ENCODE measurements around the gene TMEM178B. TPM values are rescaled to one million over a fixed set of nuclear protein-coding genes. Genes with fewer than 3 reads are reported as not detected.

The TMEM178B gene
- total RNA-seq, 2 donors from 2014 or later: 0.92 to 0.95 TPM

DNA sequence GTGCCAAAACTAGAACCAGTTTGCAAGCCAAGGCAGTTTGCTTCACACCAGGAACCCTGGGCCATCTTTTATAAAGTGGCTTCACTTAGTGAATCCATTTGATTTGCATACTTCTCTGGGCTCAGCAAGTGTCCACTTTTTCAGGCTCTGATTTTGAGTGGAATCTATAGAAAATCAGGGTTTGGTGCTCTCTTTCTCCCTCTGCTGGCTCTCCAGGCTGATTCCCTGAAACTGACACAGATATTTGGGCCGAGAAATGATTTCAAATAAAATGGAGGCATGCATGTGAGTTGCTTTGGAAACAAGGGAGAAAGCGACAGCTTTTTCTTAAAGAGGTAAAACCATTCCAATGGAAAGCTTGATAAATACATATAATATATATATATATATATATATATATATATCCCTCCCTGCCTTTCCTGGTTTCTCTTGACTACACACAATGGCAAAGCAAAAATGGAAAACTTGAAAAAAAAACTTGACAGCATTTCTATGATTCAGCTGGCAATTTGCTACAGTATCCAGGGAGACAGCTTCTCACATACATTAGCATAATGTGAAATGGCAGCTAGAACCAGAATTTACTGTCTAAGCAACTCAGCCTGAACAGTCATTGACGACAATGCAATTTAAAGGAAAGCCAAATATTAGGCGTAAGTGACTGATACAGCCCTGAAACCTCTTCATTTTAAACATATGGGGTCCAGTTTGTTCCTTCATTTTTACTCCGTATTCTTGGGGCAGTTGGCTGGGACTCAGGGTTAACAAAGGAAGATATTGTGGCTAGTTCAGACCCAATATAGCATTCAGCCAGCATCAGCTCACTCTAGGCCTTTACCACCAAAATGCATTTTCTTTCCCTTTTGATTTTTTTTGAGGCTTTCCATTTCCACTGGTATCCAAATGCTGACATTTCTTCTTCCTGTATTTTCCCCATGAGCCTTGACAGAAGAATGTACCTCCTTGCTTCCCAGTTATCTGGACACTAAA, 188.5 kb downstream of the TMEM178B start:
- Histone ChIP-seq H3K9me3 (peaks cover 12% of the 10 kb centered on the region), H3K4me1 (ENCODE audit: control insufficient read depth in 1 of 2, low read depth in 2 of 2) (no peaks in the 10 kb centered on the region), H3K27me3 (replicated peaks; ENCODE audit: insufficient read depth) (no peaks in the 10 kb centered on the region), H3K27ac (no peak overlapping the region), H3K36me3 (no peaks in the 10 kb centered on the region), H3K4me3 (no peak overlapping the region)
- DNase-seq (ENCODE audit: low spot score): no peak
- ATAC-seq (ENCODE audit: insufficient number of reproducible peaks, low FRiP score, low read depth): no peak
- TF ChIP-seq, protein P1, sequence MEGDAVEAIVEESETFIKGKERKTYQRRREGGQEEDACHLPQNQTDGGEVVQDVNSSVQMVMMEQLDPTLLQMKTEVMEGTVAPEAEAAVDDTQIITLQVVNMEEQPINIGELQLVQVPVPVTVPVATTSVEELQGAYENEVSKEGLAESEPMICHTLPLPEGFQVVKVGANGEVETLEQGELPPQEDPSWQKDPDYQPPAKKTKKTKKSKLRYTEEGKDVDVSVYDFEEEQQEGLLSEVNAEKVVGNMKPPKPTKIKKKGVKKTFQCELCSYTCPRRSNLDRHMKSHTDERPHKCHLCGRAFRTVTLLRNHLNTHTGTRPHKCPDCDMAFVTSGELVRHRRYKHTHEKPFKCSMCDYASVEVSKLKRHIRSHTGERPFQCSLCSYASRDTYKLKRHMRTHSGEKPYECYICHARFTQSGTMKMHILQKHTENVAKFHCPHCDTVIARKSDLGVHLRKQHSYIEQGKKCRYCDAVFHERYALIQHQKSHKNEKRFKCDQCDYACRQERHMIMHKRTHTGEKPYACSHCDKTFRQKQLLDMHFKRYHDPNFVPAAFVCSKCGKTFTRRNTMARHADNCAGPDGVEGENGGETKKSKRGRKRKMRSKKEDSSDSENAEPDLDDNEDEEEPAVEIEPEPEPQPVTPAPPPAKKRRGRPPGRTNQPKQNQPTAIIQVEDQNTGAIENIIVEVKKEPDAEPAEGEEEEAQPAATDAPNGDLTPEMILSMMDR (IDR thresholded peaks at IDR 0.05): no peak

DNA sequence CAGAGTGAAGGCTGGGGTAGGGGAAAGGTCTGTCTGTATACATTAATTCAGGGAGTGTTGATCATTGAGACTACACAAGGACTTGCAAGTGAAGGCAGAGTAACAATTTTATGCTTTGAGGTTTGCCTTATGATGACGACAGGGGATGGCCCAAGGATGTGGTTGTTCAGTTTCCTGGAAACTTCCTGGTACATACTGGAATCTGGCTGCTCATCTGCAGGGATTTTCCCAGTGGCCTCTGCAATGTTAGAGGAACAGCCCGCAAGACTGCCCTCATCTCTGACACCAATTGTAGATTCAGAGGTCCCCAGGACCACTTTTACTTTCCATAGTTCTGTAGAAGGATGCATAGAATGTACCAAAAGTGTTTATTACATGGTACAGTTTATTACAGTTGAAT, 189.6 kb downstream of the TMEM178B start:
- Histone ChIP-seq H3K4me1 (ENCODE audit: control insufficient read depth in 1 of 2, low read depth in 2 of 2) (no peaks in the 10 kb centered on the region), H3K4me3 (no peak overlapping the region), H3K36me3 (no peaks in the 10 kb centered on the region), H3K9me3 (peaks cover 8% of the 10 kb centered on the region), H3K27me3 (replicated peaks; ENCODE audit: insufficient read depth) (no peaks in the 10 kb centered on the region), H3K27ac (no peak overlapping the region)
- ATAC-seq (ENCODE audit: insufficient number of reproducible peaks, low FRiP score, low read depth) (no peak), DNase-seq (ENCODE audit: low spot score) (no peak)
- TF ChIP-seq, protein P1 (IDR thresholded peaks at IDR 0.05): no peak

DNA sequence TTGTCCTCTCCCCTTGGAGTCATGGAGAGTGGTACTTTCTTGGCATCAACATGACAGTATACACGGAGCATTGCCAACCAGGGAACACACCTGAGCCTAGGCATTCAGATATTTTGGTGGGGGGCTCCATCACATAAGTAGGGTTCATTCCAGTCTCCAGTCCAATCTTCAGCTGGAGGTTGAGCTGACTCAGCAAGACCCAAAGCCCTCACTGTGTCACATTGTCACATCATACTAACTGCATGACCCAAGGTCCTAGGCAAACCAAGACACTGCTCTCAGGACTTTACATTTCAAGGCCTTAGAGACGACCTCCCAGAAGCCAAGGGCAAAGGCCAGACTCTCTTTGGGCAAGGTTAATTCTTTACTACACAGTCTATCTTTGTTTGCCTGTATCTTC, 190.1 kb downstream of the TMEM178B start:
- Histone ChIP-seq H3K4me3 (no peak overlapping the region), H3K36me3 (no peaks in the 10 kb centered on the region), H3K27ac (no peak overlapping the region), H3K27me3 (replicated peaks; ENCODE audit: insufficient read depth) (no peaks in the 10 kb centered on the region), H3K4me1 (ENCODE audit: control insufficient read depth in 1 of 2, low read depth in 2 of 2) (no peaks in the 10 kb centered on the region), H3K9me3 (peaks cover 3% of the 10 kb centered on the region)
- ATAC-seq (ENCODE audit: insufficient number of reproducible peaks, low FRiP score, low read depth) (no peak), DNase-seq (ENCODE audit: low spot score) (no peak)
- TF ChIP-seq, protein P1 (IDR thresholded peaks at IDR 0.05): no peak

DNA sequence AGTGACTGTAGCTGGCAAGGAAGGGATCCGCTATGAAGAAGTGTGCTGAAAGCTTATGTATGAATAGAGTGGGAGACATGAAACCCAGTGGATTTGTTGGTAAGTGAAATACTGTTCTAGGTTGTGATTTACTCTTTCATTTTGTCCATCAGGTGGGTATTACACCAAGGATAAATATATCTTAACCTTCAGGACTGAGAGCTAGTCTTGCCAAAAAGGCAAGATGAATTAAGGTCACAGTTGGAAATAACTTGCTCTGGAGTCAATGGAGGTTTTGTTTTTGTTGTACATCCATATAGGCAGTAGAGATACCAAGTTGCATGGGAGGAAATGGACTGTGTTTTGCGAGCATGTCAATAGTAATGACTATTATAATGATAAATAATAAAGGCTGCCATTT, 190.6 kb downstream of the TMEM178B start:
- no peaks in the 10 kb centered on the region for H3K36me3 ChIP-seq
- no peaks in the 10 kb centered on the region for H3K9me3 ChIP-seq
- H3K27me3 ChIP-seq (replicated peaks; ENCODE audit: insufficient read depth): no peaks in the 10 kb centered on the region
- H3K4me1 ChIP-seq (ENCODE audit: control insufficient read depth in 1 of 2, low read depth in 2 of 2): no peaks in the 10 kb centered on the region
- H3K4me3 ChIP-seq: no peak overlapping the region
- H3K27ac ChIP-seq: no peak overlapping the region
- no peak for ATAC-seq (ENCODE audit: insufficient number of reproducible peaks, low FRiP score, low read depth)
- DNase-seq (ENCODE audit: low spot score): no peak
- TF ChIP-seq, protein P1 (IDR thresholded peaks at IDR 0.05): no peak

DNA sequence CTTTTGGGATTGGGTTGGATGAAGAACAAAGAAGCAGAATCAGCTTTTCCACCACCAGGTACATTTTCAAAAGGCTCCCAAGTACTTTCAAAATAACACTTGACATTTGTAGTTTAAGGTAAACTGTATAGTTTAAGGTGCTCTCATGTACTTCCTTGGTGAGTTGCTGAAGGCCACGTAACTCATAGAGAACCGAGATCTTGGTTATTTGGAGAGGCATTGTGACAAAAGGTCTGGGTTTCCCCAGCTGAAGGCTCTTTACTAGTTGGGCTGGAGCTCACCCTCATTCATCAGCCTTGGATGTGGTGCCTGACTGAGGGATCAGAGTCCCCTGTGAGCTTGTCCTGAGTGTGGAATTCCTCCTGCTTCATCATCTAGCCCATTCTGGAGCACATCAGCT, 191.8 kb downstream of the TMEM178B start:
- H3K36me3 ChIP-seq: no peaks in the 10 kb centered on the region
- TF ChIP-seq, protein P1 (IDR thresholded peaks at IDR 0.05): no peak
- H3K27me3 ChIP-seq (replicated peaks; ENCODE audit: insufficient read depth): no peaks in the 10 kb centered on the region
- no peak for DNase-seq (ENCODE audit: low spot score)
- H3K9me3 ChIP-seq: no peaks in the 10 kb centered on the region
- no peak for ATAC-seq (ENCODE audit: insufficient number of reproducible peaks, low FRiP score, low read depth)
- H3K27ac ChIP-seq: no peak overlapping the region
- H3K4me1 ChIP-seq (ENCODE audit: control insufficient read depth in 1 of 2, low read depth in 2 of 2): no peaks in the 10 kb centered on the region
- H3K4me3 ChIP-seq: no peak overlapping the region
